LoVo (cell line): ENCODE data around the gene OR13C3.
"Not testable (repeated sequence)": the region's sequence is repeated elsewhere in the genome, so short reads cannot be mapped to it uniquely, and the experiment has no call there.

Experiments
- DNase-seq: peaks from one replicate; pipeline ENCODE4 v3.0.0-alpha.2; 2016; ENCODE audit warnings: low spot score

The OR13C3 gene

DNA sequence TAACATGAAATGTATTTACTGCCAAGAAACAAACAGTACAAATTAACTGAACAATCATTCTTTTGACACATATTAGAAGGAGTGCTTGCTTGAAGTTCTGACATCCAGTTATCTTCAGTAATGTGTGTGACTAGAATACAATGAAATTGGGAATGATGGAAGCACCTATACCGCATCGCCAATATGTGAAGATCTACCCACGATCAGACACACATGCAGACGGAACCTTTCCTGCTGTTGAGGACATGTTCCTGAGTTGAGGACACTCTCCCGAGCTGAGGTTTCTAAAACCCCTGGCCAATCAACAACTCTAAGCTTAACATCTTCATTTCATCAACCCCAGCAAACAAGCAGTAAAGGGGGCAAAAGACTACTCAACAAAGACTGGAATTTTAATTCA is at the start of gene OR13C3:
Gene OR13C3, minus strand, starts transcription at position 101 of the 400 bp plus-strand sequence. CDS start 133 bp downstream, outside the sequence.
- DNase-seq: no peak

- DNase-seq: no peak
Observed at GRCh38 chr9:104580562-104580961, 43.9 kb upstream of the OR13C3 start.

DNA sequence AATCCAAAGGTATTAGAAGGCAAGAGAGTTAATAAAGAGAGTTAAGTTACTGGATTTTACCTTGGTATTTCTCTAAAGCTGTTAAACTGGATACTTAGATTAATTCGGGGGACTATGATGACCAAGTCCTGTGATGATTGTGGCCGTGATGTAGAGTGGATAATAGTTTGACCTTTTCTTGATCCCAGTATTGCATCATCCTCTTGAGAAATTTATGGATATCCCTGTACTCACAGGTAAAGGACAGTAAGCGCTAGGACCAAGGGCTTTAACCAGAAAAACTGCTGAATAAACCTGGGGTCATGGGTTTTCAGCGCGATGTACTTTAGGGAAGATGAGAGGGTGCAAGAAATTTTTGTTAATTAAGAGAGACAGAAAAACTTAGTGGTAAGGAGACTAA is 40.6 kb upstream of the OR13C3 start:
- no peak for DNase-seq

DNA sequence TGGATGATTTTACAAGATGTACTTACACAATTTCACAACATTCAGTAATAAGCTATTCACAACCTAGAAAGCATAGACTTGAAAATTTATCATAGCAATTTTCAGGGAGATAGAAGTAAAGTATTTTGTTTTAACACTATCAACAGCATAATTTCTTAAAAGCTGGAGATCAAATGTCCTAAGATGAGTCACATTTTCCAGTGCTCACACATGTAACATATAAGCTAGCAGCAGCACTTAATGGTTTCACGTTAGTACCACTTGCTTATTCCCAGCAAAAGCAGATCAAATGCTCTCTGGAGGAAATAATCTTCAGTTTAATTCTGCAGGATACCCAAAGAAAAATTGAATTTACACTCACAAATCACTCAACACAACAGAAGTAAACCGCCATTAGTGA is 38.8 kb upstream of the OR13C3 start:
- DNase-seq: no peak

- DNase-seq: no peak
Observed at GRCh38 chr9:104572612-104573011, 36.0 kb upstream of the OR13C3 start.

- no peak for DNase-seq
Observed at GRCh38 chr9:104568868-104569267, 32.2 kb upstream of the OR13C3 start, which contains the start of gene OR13C8. OR13C8 (plus strand) TSS chr9:104569168; CDS start chr9:104569168, 0 bp downstream.

GRCh38 chr9:104564358-104564757 is 27.7 kb upstream of the OR13C3 start:
- no peak for DNase-seq

- DNase-seq: no peak
Observed at GRCh38 chr9:104556830-104557634, 20.4 kb upstream of the OR13C3 start.

DNA sequence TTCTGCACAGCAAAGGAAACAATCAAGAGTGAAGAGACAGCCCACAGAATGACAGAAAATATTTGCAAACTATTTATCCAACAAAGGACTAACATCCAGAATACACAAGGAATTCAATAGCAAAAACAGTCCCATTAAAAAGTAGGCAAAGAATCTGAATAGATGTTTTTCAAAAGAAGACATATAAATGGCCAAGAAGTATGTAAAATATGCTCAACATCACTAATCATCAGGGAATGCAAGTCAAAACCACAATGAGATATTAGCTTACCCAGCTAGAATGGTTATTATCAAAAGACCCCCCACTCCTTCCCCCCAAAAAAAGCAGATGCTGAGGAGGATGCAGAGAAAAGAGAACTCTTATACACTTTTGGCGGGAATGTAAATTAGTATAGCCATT is 18.9 kb upstream of the OR13C3 start:
- DNase-seq: no peak

DNA sequence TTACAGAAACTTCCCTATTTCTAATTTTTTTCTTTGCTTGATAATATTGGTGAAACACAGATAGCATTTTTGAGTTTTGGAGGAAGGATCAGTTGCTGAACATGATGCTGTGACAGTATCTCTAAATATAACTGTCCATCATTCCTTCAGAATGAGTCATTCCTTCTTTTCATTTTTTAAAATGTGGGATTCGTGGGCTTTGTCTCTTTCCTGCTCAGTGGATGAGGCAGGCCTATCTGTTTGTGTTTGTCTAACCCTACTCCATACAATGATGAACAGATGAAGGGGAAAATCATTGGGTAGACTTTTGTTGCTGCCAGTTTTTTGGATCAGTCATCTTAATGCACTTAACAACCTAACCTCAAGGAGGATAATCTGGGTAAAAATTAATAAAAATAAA is 16.6 kb upstream of the OR13C3 start:
- no peak for DNase-seq

DNA sequence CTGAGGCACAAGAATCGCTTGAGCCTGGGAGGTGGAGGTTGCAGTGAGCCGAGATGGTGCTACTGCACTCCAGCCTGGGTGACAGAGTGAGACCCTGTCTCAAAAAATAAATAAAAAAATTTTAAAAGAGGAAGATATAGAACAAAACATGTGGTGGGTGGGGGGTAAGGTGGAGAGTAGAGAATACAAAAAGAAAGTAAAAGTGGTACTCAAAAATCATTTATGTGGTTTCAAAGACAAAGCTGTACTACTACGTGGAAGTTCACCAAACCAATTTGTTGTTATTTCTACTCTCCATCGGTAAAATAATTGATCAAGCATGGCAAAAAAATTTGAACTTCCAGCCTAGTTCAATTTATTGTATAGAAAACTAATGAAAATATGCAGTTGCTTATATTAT is 8.0 kb upstream of the OR13C3 start:
- no peak for DNase-seq

DNA sequence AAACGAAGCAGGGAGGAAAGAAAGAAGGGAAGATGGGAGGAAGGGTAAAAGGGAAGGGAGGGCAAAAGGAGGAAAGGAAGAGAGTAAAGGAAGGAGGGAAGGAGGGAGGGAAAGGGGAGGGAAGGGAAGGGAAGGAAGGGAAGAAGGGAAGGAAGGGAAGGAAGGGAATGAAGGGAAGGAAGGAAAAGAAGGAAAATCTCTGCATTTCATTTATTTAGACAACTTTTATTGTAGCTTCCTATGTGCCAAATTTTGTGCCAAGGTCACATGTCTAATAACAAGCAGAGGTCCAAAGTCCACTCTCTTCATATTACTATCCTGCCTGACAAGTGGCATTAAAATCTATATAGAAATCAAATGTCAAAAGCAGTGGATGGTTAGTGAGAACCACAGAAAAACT is 2.6 kb upstream of the OR13C3 start:
- DNase-seq: no peak

DNA sequence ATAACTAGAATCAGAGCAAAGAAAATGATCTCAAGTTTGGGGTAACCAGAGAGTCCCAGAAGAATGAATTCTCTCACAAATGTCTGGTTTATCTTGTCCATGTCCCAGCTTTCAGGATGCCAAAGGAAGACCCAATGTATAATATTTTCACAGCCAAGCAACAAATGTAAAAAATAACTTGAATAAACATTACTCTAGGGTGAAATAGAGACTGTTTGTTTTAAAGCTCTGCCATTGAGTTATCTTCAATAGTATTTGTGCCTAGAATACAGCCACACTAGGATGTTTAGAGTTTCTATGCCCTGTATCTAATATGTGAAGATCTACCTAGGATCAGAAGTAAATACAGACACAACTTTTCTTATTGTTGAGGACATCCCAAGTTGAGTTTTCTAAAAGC is 9.5 kb downstream of the OR13C3 start, which contains the start of gene OR13C4:
Gene OR13C4, minus strand, starts transcription at position 101 of the 400 bp plus-strand sequence. Its CDS starts 0 bp downstream, at position 101.
- DNase-seq: no peak

GRCh38 chr9:104520241-104520640 is 16.4 kb downstream of the OR13C3 start:
- DNase-seq: not testable (repeated sequence)

DNA sequence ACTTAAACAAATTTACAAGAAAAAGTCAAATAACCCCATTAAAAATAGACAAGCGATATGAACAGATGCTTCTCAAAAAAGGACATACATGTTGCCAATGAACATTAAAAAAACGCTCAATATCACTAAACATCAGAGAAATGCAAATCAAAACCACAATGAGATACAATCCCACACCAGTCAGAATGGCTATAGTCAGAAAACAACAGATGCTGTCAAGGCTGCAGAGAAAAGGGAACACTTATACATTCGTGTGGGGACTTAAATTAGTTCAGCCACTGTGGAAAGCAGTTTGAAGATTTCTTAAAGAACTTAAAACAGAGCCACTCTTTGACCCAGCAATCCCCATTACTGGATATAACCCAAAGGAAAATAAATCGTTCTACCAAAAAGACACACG is 21.8 kb downstream of the OR13C3 start:
- no peak for DNase-seq

DNA sequence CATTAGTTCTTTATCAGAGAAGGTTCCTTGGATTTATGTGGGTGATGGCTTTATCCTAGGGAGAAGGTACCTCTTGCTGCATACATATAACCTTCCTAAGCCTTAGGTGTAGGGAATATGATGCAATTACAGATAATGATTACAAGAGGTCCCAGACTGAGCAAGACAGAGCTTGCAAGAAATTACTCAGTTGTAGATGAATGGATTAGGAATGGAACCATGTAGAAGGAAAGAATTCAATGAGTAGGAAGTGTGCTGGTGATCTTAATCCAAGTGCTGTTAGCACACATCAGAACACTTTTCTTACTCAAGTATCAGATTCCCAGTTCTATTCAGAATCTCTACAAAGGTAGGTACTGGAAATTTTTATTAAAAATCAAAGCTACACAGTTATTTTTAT is 30.1 kb downstream of the OR13C3 start:
- no peak for DNase-seq

DNA sequence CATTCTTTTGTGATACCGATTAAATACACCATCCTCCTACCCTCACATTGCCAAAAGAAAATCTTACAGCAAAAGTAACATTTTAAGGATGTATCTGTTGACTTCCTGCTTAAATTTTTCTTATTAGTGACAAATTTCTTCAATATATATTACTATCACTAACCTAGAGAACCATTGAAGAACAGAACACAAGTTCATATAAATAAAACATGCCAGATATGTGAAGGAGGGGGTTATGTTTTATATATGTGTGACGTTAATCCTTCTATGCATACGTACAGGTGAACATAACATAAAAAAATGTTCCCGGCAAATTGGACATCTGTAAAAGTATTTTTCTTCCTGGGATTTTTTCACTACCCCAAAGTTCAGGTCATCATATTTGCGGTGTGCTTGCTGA is 32.7 kb downstream of the OR13C3 start, which contains the start of gene OR13F1:
Gene OR13F1, plus strand, starts transcription at position 301 of the 400 bp plus-strand sequence. Its CDS starts 0 bp downstream, at position 301.
- no peak for DNase-seq

DNA sequence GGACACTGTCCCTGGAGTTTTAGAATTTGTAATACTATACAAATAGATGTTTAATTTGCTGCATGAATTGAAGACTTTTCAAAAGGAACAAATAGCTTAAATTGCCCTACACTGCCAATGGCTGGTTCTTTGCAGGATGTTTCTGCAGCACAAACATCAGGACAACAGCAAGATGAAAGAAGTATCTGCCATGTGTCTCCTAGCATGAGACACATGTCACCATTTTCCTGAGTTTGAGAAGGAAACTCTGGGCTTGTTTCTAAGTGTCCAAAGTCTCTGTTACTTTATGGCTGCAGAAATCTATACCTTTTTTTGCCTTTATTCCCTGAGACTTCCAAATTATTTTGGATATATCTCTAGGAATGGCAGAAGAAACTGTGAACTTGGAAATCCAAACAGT is 33.2 kb downstream of the OR13C3 start:
- DNase-seq: no peak

DNA sequence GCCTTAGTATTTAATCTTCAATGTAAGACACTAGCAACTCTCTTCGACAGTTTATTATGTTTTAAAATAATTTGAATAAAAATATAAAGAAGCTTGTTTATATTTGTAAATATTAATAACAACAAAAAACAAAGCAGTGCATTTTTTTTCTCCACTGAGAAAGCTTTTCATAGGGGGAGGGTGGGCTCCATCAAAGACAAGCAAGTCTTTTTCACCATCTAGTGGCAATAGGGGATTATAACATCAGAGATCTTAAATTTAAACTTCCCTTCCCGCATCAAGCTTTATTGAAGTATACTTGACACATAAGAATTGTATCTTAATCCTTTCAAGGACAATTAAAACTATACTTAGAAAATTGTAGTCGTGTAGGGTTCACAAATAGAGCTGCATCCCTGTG is 41.8 kb downstream of the OR13C3 start:
- no peak for DNase-seq
